KMS-11 (cell line): ENCODE data around the gene SCARB1.

Experiments
- H2AFZ ChIP-seq: fragments of 200-600 bp; sonication (generic); 2 replicates; pipeline ENCODE4 v1.6.1; 2016; ENCODE audit warnings: antibody characterized with exemption, mixed run types, low read depth
- H3K27ac ChIP-seq: fragments of 200-600 bp; sonication (generic); 2 replicates; pipeline ENCODE4 v1.6.1; 2016; ENCODE audit warnings: mild to moderate bottlenecking, mixed run types
- H3K27me3 ChIP-seq: fragments of 200-600 bp; sonication (generic); 2 replicates; pipeline ENCODE4 v1.6.1; 2017; ENCODE audit warnings: mild to moderate bottlenecking, low read depth, mixed run types, moderate library complexity; ENCODE audit not compliant: insufficient read depth
- H3K36me3 ChIP-seq: fragments of 200-600 bp; sonication (generic); 2 replicates; pipeline ENCODE4 v1.6.1; 2017; ENCODE audit warnings: mild to moderate bottlenecking, mixed run types; ENCODE audit not compliant: insufficient read depth
- H3K4me1 ChIP-seq: fragments of 200-600 bp; sonication (generic); 2 replicates; pipeline ENCODE4 v1.6.1; 2016; ENCODE audit warnings: mild to moderate bottlenecking, low read depth, mixed run types; ENCODE audit not compliant: poor library complexity, severe bottlenecking
- H3K4me2 ChIP-seq: fragments of 200-600 bp; sonication (generic); 2 replicates; pipeline ENCODE4 v1.7.0; 2016; ENCODE audit warnings: mild to moderate bottlenecking, mixed run types
- H3K4me3 ChIP-seq: fragments of 200-600 bp; sonication (generic); IDR thresholded peaks from 2 replicates; pipeline ENCODE4 v1.6.1; 2017; ENCODE audit warnings: low read depth, low read length, mixed read lengths; ENCODE audit not compliant: insufficient read depth
- H3K79me2 ChIP-seq: fragments of 200-600 bp; sonication (generic); 2 replicates; pipeline ENCODE4 v1.6.1; 2016; ENCODE audit warnings: low read depth, mixed run types; ENCODE audit not compliant: insufficient read depth
- H3K9ac ChIP-seq: fragments of 200-600 bp; sonication (generic); 2 replicates; pipeline ENCODE4 v1.6.1; 2016; ENCODE audit warnings: mild to moderate bottlenecking, mixed run types
- H4K20me1 ChIP-seq: fragments of 200-600 bp; sonication (generic); 2 replicates; pipeline ENCODE4 v1.6.1; 2016; ENCODE audit warnings: mild to moderate bottlenecking, mixed run types; ENCODE audit not compliant: insufficient read depth
- CTCF ChIP-seq: fragments of 200-600 bp; sonication (generic); conservative IDR thresholded peaks from 2 replicates; pipeline ENCODE4 v1.6.1; 2017; ENCODE audit warnings: low read depth, mild to moderate bottlenecking, antibody characterized with exemption, low read length, moderate library complexity, mixed read lengths

SCARB1 gene

GRCh38 chr12:124861492-124861891 lies 2.2 kb downstream of the SCARB1 start:
- peaks cover 50% of the 10 kb centered on the region for H3K79me2 ChIP-seq
- peak overlapping the region; percentile 80; the same call in 1 of the 2 replicates for H3K4me2 ChIP-seq

GRCh38 chr12:124857921-124858461 lies 5.7 kb downstream of the SCARB1 start:
- Histone ChIP-seq H3K4me3 (no peak overlapping the region), H2AFZ (no peak overlapping the region), H3K27ac (no peak overlapping the region), H3K4me1 (peaks cover 10% of the 10 kb centered on the region), H3K27me3 (no peaks in the 10 kb centered on the region), H3K36me3 (no peaks in the 10 kb centered on the region), H3K9ac (no peak overlapping the region), H3K79me2 (peaks cover 59% of the 10 kb centered on the region), H4K20me1 (no peaks in the 10 kb centered on the region), H3K4me2 (no peak overlapping the region)
- no peak for TF ChIP-seq CTCF

More at GRCh38 chr12:124861492-124861891, 2.2 kb downstream of the SCARB1 start:
- Histone ChIP-seq H2AFZ (no peak overlapping the region), H3K9ac (no peak overlapping the region), H4K20me1 (no peaks in the 10 kb centered on the region), H3K27me3 (no peaks in the 10 kb centered on the region), H3K27ac (no peak overlapping the region), H3K36me3 (no peaks in the 10 kb centered on the region), H3K4me3 (no peak overlapping the region), H3K4me1 (peaks cover 10% of the 10 kb centered on the region)
- no peak for TF ChIP-seq CTCF

GRCh38 chr12:124856842-124857178 lies 6.9 kb downstream of the SCARB1 start:
- H3K79me2 ChIP-seq: peaks cover 52% of the 10 kb centered on the region; the same call in 1 of the 2 replicates
- no peaks in the 10 kb centered on the region for H4K20me1 ChIP-seq
- H3K4me3 ChIP-seq: no peak overlapping the region
- H3K9ac ChIP-seq: no peak overlapping the region
- no peak overlapping the region for H3K27ac ChIP-seq
- TF ChIP-seq CTCF: no peak
- H2AFZ ChIP-seq: no peak overlapping the region
- H3K27me3 ChIP-seq: no peaks in the 10 kb centered on the region
- H3K4me1 ChIP-seq: peaks cover 4% of the 10 kb centered on the region
- no peak overlapping the region for H3K4me2 ChIP-seq
- no peaks in the 10 kb centered on the region for H3K36me3 ChIP-seq

DNA sequence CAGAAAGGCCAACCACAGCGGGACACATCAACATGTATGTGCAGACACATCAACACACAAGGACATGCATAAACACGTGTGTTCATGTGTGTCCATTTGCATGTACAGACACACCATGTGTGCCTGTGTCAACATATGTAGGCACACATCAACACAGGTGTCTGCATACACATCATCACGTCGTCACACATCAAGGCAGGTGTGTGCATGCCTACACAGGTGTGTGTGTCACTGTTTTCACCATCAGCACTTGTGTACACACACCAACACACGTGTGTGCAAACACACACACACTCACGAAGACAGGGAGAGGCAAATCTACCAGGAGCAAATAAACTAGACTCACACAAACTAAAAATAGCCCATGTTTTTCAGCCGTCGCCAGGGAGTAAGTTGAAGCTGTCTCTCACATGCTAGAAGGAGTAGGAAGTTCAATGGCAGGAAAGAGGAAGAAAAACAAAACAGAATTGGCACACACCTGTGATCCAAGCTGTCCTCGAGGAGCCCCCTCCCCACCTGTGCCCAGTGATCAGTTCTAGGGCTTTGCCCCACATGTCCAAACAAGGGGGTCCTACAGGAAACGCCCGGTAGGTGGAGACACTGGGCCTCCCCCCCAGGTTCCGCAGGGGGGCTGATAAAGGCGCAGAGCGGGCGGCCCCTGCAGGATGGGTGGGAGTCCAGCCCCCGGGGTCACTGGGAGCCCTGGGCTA lies 7.4 kb downstream of the SCARB1 start:
- Histone ChIP-seq H3K9ac (no peak overlapping the region), H4K20me1 (no peaks in the 10 kb centered on the region), H3K4me1 (no peaks in the 10 kb centered on the region), H3K27ac (no peak overlapping the region), H3K36me3 (no peaks in the 10 kb centered on the region), H3K4me2 (no peak overlapping the region), H3K27me3 (no peaks in the 10 kb centered on the region), H3K79me2 (peaks cover 47% of the 10 kb centered on the region; the same call in 1 of the 2 replicates), H3K4me3 (no peak overlapping the region), H2AFZ (no peak overlapping the region)
- no peak for TF ChIP-seq CTCF
